ENCODE results near the gene RBM42. TPM values are rescaled to one million over a fixed set of nuclear protein-coding genes. Genes with fewer than 3 reads are reported as not detected.
A peak's percentile ranks its signal among the peaks of the same experiment; 100 is the strongest.

Gene RBM42
- total and polyA plus RNA-seq, 2 of the 13 experiments (the other 11 are each of a cell fraction or from before 2014, with no cell fraction given): 27.2 to 55.3 TPM

DNA sequence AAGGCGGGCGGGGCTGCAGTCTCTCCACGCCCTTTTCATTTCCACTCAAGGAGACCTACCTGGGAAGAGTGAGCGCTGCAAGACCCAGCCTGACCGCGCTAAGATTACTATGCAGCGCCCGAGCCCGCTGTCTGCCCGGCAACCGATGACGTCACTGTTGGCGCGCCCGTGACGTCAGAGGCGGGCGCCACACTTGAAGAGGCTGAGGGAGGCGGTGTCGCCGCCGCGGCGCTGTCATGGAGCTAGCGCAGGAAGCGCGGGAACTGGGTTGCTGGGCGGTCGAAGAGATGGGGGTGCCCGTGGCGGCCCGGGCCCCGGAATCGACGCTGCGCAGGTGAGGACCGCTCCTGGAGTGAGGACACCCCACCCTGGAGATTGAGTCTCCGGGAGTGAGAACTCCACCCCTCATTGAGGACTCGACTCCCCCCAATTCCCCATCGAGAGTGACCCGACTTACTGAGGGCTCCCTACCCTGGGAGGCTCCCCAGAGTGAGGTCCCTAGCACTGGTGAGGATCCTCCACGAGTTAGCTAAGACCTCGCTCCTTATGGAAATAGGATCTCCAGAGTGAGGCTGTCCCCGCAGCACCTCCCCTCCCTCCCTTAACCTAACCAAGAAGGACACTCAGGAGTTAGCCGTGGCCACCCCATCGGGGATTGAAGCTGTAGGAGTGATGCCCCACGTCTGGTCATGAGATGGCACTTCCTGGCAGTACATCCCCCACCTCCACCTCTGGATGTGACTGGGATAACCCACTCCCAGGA, 16.1 kb upstream of the RBM42 start, which contains the start of gene HAUS5 (continued):
- TF ChIP-seq ZNF431 (CRISPR knock-in tag; IDR thresholded peaks at IDR 0.05; ENCODE audit: borderline replicate concordance, low read depth) (no peak), HDAC2 (CRISPR knock-in tag; IDR thresholded peaks at IDR 0.05) (peak; percentile 83; the same call in 1 of the 2 replicates), NFKBIZ (CRISPR knock-in tag; IDR thresholded peaks at IDR 0.05) (0 out of 2 replicates have a peak, but pooled peaks have one; percentile 42), MEIS2 (CRISPR knock-in tag; IDR thresholded peaks at IDR 0.05) (peak; percentile 53; the same call in 1 of the 2 replicates), ZNF556 (CRISPR knock-in tag; IDR thresholded peaks at IDR 0.05; ENCODE audit: borderline replicate concordance) (no peak), MAFG (CRISPR knock-in tag; IDR thresholded peaks at IDR 0.05) (no peak), TCF7 (IDR thresholded peaks at IDR 0.05; ENCODE audit: low read depth) (no peak), NFKB2 (CRISPR knock-in tag; IDR thresholded peaks at IDR 0.05; ENCODE audit: borderline replicate concordance) (no peak), ZNF354B (CRISPR knock-in tag; IDR thresholded peaks at IDR 0.05) (no peak), NR3C1 (CRISPR knock-in tag; IDR thresholded peaks at IDR 0.05) (no peak), ZNF256 (CRISPR knock-in tag; conservative IDR thresholded peaks at IDR 0.05) (0 out of 2 replicates have a peak, but pooled peaks have one; percentile 45), SMARCC2 (IDR thresholded peaks at IDR 0.05) (peak; percentile 100; the same call in 1 of the 2 replicates), HOXA9 (CRISPR knock-in tag; IDR thresholded peaks at IDR 0.05; ENCODE audit: borderline replicate concordance) (no peak), HOXA3 (CRISPR knock-in tag; IDR thresholded peaks at IDR 0.05) (peak; percentile 100), ATF7-NPFF (CRISPR knock-in tag; IDR thresholded peaks at IDR 0.05; ENCODE audit: low read depth) (0 out of 2 replicates have a peak, but pooled peaks have one; percentile 68), ZNF703 (CRISPR knock-in tag; IDR thresholded peaks at IDR 0.05; ENCODE audit: borderline replicate concordance) (no peak), MYC (CRISPR knock-in tag; IDR thresholded peaks at IDR 0.05; ENCODE audit: borderline replicate concordance) (peak; percentile 69; the same call in 1 of the 2 replicates), ZSCAN9 (CRISPR knock-in tag; IDR thresholded peaks at IDR 0.05; ENCODE audit: borderline replicate concordance) (0 out of 2 replicates have a peak, but pooled peaks have one; percentile 60), ZNF484 (CRISPR knock-in tag; IDR thresholded peaks at IDR 0.05; ENCODE audit: borderline replicate concordance, low read depth) (no peak), FOXA1 (IDR thresholded peaks at IDR 0.05) (no peak), FOXA1 (CRISPR knock-in tag; IDR thresholded peaks at IDR 0.05) (peak; percentile 39; the same call in 1 of the 2 replicates)
- TF ChIP-seq, protein P1, sequence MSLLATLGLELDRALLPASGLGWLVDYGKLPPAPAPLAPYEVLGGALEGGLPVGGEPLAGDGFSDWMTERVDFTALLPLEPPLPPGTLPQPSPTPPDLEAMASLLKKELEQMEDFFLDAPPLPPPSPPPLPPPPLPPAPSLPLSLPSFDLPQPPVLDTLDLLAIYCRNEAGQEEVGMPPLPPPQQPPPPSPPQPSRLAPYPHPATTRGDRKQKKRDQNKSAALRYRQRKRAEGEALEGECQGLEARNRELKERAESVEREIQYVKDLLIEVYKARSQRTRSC (CRISPR knock-in tag; IDR thresholded peaks at IDR 0.05; ENCODE audit: low read depth): no peak
- TF ChIP-seq, protein P2, sequence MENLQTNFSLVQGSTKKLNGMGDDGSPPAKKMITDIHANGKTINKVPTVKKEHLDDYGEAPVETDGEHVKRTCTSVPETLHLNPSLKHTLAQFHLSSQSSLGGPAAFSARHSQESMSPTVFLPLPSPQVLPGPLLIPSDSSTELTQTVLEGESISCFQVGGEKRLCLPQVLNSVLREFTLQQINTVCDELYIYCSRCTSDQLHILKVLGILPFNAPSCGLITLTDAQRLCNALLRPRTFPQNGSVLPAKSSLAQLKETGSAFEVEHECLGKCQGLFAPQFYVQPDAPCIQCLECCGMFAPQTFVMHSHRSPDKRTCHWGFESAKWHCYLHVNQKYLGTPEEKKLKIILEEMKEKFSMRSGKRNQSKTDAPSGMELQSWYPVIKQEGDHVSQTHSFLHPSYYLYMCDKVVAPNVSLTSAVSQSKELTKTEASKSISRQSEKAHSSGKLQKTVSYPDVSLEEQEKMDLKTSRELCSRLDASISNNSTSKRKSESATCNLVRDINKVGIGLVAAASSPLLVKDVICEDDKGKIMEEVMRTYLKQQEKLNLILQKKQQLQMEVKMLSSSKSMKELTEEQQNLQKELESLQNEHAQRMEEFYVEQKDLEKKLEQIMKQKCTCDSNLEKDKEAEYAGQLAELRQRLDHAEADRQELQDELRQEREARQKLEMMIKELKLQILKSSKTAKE (CRISPR knock-in tag; IDR thresholded peaks at IDR 0.05; ENCODE audit: borderline replicate concordance): no peak
- TF ChIP-seq, protein P3, sequence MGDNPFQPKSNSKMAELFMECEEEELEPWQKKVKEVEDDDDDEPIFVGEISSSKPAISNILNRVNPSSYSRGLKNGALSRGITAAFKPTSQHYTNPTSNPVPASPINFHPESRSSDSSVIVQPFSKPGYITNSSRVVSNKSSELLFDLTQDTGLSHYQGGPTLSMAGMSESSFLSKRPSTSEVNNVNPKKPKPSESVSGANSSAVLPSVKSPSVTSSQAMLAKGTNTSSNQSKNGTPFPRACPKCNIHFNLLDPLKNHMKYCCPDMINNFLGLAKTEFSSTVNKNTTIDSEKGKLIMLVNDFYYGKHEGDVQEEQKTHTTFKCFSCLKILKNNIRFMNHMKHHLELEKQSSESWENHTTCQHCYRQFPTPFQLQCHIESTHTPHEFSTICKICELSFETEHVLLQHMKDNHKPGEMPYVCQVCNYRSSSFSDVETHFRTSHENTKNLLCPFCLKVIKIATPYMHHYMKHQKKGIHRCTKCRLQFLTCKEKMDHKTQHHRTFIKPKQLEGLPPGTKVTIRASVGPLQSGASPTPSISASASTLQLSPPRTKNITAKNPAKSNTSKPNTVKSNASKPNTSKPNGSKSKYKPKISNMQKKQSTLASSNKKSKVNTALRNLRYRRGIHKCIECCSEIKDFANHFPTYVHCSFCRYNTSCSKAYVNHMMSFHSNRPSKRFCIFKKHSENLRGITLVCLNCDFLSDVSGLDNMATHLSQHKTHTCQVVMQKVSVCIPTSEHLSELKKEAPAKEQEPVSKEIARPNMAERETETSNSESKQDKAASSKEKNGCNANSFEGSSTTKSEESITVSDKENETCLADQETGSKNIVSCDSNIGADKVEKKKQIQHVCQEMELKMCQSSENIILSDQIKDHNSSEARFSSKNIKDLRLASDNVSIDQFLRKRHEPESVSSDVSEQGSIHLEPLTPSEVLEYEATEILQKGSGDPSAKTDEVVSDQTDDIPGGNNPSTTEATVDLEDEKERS (CRISPR knock-in tag; IDR thresholded peaks at IDR 0.05): 0 out of 2 replicates have a peak, but pooled peaks have one; percentile 64
- TF ChIP-seq, protein P4, sequence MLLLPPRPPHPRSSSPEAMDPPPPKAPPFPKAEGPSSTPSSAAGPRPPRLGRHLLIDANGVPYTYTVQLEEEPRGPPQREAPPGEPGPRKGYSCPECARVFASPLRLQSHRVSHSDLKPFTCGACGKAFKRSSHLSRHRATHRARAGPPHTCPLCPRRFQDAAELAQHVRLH (CRISPR knock-in tag; IDR thresholded peaks at IDR 0.05; ENCODE audit: borderline replicate concordance, low read depth): peak; percentile 70; the same call in 1 of the 2 replicates
